Neural cell (in vitro differentiated cells): ENCODE measurements around the gene ALDH7A1.

Source experiments
- EP300 ChIP-seq: fragments of 450-650 bp; conservative IDR thresholded peaks from 2 replicates; pipeline ENCODE4 v1.6.1; 2014; ENCODE audit warnings: antibody characterized with exemption, mild to moderate bottlenecking, moderate library complexity; ENCODE audit not compliant: poor library complexity, severe bottlenecking
- EZH2 ChIP-seq: fragments of 200-600, 300-800 bp; shearing (Covaris generic), sonication (generic); IDR thresholded peaks from 2 replicates; pipeline ENCODE4 v1.6.1; 2014; ENCODE audit warnings: antibody characterized with exemption, low read length, borderline replicate concordance, mild to moderate bottlenecking; ENCODE audit not compliant: insufficient read depth, poor library complexity, severe bottlenecking
- POLR2AphosphoS5 ChIP-seq: IDR thresholded peaks from 2 replicates; pipeline ENCODE4 v1.6.1; 2012
- TF ChIP-seq, protein P1 (sequence below): fragments of 450-650 bp; IDR thresholded peaks from 2 replicates; pipeline ENCODE4 v1.5.1; 2014; ENCODE audit warnings: antibody characterized with exemption, mild to moderate bottlenecking, moderate library complexity; ENCODE audit not compliant: poor library complexity, severe bottlenecking

DNA sequence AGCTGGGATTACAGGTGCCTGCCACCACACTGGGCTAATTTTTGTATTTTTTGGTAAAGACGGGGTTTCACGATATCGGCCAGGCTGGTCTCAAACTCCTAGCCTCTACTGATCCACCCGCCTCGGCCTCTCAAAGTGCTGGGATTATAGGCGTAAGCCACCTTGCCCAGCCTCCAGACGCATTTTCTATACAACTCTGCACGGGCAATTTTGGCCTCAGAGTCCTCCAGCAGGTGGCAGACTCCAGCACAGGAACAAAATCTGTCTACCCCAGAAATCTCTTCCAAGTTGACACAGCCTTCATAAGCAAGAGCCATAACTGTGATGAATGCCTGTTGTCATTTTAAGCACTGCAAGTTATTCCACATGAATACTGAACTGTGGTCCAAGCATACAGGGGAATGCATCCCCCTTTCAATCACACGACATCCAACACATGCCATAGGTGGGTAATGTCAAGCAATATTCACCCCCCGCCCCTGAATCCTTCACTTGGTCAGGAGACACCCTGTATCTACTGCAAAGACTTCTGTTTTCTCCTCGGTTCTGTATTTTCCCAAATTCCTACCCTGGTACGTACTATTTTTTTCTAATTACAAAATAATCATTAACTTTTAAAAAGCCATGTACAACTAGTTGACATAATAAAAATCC, 50.8 kb downstream of the ALDH7A1 start:
- TF ChIP-seq EZH2 (no peak), POLR2AphosphoS5 (no peak), EP300 (no peak)
- TF ChIP-seq, protein P1, sequence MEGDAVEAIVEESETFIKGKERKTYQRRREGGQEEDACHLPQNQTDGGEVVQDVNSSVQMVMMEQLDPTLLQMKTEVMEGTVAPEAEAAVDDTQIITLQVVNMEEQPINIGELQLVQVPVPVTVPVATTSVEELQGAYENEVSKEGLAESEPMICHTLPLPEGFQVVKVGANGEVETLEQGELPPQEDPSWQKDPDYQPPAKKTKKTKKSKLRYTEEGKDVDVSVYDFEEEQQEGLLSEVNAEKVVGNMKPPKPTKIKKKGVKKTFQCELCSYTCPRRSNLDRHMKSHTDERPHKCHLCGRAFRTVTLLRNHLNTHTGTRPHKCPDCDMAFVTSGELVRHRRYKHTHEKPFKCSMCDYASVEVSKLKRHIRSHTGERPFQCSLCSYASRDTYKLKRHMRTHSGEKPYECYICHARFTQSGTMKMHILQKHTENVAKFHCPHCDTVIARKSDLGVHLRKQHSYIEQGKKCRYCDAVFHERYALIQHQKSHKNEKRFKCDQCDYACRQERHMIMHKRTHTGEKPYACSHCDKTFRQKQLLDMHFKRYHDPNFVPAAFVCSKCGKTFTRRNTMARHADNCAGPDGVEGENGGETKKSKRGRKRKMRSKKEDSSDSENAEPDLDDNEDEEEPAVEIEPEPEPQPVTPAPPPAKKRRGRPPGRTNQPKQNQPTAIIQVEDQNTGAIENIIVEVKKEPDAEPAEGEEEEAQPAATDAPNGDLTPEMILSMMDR = no peak
